Measurements from ENCODE around the gene LDLRAD4.

LDLRAD4 gene

DNA sequence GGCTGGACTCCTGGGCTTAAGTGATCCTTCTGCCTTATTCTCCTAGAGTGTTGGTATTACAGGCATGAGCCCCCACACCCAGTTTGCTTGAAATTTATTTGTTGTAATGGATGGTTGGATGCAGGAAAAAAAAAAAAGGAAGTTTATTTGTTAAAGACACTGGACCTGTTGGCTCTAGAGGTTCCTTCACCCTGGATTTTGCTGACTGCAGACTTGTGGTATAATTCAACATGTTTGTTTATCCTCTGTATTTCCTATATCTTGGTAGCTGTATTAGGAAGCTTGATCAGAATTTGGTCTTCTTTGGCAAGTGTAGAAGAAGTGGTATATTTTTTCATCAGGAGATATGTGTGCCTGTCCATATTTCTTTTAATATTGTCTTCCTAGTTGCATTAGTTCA is 138.7 kb downstream of the LDLRAD4 start:
- DNase-seq = no peak

DNA sequence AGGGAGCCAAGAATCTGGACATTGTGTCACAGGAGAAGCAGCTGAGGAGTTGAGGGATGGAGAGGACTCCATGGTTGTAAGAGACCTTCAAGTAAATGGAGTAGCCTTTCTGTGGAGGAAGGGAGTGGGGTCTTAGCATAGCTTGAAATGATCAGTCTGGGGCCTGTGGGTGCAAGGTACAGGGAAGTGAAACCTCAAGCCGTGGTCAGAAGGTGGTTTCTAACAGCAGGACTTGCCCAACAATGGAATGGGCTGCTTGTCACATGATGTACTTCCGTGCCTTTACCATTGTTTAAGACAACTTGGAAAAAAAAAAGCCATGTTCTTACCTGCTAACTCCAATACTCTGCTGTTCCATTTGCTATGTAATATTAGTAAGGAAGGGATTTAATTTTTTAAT is 140.7 kb downstream of the LDLRAD4 start:
- DNase-seq = no peak

DNA sequence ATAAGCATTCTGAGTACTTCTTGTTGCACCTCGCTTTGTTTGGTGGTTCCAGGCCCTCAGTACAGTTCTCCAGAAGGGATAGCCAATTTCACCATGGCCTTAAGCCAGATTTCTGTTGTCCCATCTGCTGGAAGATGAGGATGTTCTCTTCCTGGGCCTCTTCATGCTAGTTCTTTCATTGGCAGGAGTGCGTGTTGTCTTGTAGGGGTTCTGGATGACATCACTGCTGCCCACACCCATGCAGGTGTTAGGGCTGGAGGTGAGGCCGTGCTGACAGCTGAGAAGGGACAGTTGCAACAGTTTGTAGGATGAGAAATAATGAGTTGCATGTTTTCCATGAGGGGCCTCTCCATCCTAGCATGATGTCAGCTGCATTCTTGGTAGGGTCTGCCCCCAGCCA is 142.9 kb downstream of the LDLRAD4 start:
- no peak for DNase-seq

DNA sequence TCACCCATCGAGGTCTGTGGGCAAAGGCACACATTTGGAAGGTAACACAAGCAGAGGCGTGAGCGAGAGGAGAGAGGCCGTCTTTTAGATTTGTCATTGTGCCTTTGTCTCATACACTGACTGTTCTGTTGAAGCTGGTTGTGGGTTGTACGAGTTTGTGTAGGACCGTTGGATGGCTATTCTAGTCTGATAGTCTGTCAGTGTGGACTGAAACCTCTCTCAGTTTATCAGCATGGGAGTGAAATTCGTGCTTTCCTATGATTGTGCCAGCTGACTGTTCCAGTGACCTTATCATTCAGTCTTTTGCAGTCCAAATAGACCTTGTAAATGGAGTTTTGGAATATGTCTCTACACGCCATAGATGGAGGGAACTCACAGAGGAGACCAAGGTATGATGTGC is 143.5 kb downstream of the LDLRAD4 start:
- DNase-seq = no peak

DNA sequence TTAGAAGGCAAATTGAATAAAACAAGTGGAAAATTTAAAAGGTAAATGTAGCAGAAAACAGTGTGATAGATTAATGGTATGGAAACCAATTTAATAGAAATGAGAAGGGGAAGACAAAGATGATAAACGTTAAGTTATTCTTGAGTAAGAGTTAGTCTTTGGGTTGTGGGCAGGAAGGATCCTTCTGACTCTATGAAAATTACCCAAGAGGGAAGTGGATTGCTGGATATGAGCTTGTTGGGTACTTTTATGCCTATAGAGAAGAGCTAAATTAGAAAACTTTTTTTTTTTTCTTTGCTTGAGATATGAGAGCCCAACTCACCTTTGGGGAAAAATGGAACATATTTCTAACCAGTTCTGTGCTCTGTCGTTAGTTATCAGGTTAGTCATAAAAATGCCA is 144.0 kb downstream of the LDLRAD4 start:
- DNase-seq = no peak

DNA sequence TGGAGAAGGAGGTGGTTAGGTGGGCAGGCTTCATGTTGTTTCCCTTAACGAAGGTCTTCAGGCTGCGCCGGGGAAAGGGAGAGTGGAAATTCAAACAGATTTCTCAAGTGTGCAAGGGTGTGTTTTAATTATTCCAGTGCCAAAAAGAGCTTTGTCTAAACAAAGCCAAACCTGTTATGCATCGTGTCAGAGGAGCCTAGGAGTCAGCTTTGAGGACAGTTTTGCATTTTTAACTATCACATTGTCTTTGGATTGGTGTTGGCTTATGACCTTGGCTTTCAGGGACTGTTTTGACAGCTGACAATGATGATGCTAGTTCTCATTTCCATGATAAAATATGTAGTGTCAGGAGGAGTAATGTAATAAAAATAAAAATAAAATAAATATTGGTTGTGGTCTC is 144.8 kb downstream of the LDLRAD4 start:
- DNase-seq = no peak

DNA sequence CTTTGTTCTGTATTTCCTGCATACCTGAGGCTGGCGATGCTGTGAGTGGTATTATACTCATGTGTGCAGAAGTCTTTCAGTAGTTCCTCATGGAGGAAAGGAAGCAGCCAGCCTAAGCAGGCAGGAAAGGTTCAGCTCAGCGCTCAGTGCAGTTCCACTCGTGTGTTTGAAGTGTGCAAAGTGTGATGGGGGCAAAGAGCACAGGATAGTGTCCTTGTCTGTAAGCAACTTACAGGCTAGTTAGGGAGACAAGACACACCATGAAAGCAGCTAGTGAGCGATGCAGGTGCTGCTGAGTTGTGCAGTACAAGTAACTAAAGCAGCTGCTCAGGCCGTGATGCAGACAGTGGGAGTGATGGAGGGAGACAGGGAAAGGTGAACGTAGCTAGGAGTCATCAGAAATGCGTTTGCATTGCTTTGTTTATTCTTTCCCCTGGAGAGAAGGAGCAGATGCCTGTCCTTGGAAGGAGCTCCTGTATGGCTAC is 146.2 kb downstream of the LDLRAD4 start:
- DNase-seq = no peak

DNA sequence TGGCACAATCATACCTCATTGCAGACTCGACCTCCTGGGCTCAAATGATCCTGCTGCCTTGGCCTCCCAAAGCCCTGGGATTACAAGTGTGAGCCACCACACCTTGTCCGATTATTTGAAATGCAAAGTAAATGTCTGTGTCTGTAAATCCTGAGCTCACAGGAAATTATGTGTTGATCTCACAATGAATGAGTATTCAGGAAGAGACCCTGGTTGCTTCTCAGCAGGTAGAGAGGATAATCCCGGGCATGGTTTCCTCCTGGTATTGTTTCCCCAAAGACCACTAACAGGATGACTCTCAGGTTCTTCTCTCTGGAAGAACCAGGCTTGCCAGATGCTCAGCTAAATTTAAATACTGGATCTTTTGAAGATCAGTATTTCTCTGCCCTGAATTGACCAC is 147.6 kb downstream of the LDLRAD4 start:
- no peak for DNase-seq

DNA sequence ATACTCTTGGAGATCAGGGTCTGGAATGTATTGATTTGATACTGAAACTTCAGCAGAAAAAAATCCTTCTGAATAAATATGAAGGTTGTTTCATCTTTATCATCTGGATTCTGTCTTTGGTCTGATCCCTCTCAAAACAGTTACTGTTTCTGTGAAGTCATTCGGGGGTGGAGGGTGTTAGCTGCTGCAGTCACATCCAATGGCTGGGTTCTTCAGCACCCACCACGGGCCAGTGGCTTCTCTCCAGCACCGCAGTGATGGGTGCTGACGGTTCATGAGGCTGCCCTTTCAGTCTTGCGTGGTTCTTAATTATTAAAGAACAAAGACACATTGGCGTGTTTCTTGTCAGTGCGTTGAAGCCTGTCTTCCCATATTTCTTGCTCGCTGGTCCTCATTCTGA is 148.0 kb downstream of the LDLRAD4 start:
- no peak for DNase-seq

DNA sequence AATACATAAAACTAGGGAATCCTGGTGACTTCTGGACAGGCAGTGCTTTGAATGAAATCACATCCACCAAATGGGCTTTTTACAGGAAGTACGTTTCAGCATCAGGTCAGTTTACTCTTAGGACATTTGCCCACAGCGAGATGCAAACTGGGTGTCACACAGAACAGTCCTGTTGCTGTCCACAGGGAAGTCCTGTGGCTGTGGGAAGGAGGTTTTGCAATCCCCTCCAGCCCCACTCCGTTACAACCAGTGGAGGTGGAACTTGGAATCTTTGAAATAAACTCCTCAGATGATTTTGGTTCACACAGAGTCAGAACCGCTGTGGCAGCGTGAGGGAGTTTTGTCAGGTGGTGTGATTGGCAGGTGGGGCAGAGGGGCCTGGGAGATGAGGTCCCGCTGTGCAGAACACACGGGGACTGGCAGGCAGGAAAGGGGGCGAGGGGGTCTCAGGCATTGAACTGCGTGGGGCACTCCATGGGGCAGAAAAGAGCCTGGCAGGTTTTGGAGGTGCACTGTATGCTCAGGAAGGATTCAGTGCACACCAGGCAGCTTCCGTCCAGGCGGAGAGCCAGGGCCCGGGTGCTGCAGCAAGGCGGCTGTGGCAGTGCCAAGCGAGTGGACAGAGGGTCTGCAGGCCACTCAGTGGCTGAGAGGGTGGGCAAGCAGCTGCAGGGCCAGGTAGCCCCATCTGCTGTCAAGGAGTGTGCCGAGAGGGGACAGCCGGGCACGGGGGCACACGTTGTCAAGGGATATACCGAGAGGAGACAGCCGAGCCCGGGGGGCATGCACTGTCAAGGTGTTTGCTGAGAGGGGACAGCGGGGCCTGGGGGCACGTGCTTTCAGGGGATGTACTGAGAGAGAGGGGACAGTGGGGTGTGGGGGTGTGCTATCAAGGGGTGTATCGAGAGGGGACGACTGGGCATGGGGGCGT is 148.7 kb downstream of the LDLRAD4 start:
- DNase-seq = no peak

DNA sequence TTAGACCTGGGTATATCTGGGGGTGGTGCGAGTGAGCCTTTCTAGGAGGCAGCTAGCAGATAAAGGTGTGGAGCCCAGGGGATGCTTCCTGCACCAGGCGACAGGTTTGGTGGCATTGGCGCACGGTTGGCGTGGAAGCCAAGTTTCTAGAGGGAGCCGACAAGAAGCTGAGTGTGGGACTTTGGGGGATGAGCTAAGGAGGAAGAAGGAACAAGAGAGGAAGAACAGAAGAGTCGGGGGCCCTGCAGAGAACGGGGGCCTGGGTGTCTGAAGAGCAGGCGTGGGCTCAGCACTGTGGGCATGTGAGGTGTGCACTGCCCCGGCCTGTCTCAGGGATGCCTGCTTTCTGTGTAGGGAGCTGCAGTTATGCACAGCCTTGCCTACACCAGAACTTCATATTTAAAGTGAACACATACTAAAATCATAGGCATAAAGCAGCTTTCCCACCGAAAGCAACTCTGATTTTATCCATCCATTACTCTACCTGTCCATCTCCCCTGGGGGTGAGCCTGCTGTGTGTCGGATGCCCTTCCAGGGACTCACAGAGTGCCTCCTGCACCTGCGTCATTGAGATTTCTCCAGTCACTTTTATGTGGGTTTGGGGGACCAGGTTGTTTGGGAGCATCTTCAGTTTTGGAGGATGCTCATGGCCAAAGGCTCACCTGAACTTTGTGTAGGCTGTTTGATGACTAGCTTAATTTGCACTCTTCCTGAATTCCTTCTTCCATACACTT is 149.7 kb downstream of the LDLRAD4 start:
- DNase-seq = no peak

DNA sequence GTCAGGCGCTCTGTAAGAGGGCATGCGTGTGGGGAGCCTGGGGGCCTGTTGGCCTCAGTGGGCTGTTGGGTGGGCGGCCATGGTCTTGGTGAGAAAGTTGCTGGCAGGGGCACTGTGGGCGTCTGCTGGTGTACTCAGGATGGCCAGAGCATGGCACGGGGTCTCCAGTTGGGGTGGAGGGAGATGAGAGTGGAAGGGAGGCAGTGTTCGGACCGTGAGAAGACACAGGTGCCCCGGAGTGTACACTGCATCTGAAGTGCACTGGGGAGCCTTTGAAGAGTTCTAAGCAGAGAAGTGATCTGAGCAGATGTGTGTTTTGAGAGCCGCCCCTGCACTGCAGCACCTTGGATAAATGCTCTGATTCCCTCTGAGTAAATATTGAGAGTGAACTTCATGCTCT is 150.8 kb downstream of the LDLRAD4 start:
- no peak for DNase-seq

DNA sequence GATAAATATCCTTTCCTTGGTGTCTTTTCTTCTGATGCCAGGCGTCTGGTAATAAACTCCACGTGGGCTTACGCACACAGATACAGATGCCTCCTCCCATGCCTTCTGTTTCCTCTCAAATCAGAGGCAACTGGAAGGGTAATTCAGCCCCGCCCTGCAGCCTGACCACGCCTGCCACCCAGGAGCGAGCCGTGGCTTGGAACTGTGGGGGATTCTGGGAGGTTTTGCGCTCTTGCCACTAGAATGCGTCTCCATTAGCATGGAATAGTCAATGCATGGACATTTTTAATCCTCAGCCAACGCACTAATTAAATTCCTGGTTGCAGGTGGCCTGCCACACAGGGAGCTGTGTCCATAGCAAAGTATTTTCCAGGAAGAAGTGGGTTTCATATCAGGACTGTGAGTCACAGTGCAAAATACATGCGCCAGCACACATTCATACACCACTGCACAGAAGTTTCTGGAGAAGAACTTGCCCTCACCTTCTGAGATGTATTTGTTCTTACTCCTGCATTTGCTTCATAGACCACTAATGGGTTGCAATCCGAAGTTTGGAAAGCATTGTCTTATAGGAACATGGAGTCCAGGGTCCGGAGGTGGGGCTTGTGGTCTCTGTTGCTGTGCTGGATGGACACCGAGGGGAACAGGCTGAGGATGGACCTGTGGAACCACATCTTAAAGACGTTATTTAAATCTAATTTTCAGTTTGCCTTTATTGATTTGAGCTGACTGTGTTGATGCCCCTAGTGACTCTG is 151.4 kb downstream of the LDLRAD4 start:
- DNase-seq = no peak

DNA sequence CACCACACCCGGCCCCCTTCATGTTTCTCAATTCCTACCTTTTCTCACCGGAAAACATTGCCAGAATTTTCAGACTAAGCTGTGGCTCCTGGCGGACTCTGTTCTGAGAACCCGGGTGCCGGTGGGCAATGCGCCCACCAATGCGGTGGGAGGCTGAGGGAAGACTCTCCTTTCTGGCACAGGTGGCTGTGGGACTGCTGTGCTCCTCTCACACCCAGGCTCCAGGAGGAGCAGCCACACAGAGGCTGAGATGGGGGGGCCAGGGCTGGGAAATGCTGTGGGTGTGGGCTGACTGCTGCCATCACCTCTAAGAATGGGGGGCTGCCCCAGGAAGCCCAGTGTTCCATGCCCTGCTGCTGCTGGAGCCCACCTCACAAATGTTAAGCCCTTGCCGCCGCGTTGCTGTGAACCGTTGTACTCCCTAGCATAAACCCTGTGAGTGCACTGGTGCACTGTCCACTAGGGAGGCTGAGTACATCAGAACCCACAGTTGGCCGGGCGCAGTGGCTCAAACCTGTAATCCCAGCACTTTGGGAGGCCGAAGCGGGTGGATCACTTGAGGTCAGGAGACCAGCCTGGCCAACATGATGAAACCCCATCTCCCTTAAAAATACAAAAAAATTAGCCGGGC is 152.6 kb downstream of the LDLRAD4 start:
- DNase-seq = no peak

DNA sequence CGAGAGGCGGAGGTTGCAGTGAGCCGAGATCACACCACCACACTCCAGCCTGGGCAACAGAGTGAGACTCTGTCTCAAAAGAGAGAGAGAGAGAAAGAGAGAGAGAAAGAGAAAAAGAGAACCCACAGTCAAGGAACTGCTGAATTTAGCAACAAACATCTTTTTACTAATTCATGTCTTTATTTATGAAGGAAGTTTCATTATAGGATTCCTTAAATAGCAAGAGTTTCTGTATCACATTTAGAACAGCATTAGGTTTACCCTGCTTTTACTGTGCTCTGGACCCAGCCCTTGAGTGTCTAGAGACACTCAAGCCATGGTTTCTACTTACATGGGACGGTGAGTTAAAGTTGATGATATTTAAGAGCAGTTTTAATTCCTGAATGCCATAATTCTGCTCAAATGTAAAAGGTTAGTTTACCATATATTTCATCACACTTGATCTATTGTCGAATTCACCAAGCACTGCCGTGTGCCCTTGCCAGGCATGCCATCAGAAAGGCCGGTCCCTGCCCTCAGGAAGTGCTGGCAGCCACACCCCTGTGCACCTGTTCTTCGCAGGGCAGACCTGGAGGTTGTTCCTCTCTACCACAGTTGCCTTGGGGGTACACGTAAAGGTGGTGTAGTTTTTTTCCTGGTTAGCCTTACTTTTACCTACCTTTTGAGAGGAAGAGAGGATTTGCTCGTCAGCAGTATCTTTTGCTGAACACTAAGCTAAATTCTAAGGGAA is 153.3 kb downstream of the LDLRAD4 start:
- DNase-seq = no peak

DNA sequence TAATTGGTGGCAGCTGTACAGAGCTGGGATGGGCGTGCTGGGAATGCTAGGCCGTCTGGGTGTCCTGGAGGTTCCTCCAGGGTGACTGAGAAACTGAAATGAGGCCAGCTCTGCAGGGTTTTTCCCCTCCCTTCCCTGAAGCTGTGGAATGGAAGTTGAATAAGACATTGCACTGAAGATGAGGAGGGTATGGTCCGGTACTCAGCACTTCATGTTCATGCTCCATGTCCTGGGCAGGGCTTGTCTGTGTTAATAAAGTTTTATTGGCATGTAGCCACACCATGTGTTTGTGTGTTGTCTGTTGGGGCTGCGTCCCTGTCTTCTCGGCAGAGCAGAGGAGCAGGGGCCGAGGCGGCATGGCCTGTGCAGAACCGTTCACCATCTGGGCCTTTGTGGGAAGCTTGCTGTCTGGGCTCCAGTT is 154.0 kb downstream of the LDLRAD4 start:
- no peak for DNase-seq

DNA sequence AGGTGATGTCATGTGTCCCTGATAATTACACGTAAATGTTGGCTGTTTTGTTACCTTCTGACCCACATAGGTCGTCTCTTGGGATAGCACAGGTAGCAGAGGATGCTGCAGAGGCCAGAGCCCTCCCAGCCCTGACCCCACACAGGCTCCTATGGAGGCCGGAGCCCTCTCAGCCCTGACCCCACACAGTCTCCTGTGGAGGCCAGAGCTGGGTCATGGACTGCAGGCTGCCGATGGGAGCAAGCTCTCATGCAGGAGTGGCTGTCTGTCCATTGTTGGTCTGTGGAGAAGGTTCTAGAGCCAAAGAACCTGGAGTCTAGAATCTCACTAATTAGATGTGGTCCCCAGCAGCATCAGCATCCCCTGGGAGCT is 155.5 kb downstream of the LDLRAD4 start:
- DNase-seq = no peak

DNA sequence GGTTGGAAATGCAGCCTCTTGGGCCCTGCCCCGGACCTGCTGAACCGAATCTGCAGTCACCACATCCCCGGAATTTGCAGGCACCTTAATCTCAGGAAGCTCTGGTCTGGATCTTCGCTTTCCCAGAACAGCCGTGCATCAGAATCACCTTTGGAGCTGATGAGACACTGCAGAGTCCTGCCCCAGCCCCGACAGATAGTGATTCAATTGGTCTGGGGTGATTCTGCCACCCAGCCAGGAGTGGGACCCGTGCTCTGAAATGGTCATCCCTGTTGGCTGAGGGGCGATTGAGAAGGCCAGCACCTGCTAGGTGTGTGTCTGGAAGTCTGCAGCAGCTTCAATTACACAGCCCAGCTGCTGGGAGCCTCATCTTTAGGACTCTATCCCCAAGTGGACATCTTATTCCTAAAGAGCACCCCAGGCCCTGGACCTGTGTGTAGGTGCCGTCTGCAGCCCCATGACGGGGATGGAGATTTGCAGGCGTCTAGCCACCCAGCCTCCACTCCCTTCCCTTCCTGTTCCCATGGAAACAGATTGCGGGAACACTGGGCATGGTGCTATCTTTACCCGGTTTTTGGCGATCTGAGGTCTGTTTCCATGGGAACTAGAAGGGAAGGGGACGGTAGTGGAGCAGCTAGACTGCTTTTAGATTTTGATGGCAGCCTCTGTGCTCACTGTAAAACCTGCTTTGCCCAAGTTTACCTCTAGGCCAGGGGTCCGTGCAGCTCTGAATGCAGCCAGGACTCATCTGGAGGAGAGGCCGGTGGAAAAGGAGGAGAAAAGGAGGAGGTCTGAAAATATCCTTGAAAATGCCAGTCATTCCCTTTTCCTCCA is 156.1 kb downstream of the LDLRAD4 start:
- DNase-seq = no peak

DNA sequence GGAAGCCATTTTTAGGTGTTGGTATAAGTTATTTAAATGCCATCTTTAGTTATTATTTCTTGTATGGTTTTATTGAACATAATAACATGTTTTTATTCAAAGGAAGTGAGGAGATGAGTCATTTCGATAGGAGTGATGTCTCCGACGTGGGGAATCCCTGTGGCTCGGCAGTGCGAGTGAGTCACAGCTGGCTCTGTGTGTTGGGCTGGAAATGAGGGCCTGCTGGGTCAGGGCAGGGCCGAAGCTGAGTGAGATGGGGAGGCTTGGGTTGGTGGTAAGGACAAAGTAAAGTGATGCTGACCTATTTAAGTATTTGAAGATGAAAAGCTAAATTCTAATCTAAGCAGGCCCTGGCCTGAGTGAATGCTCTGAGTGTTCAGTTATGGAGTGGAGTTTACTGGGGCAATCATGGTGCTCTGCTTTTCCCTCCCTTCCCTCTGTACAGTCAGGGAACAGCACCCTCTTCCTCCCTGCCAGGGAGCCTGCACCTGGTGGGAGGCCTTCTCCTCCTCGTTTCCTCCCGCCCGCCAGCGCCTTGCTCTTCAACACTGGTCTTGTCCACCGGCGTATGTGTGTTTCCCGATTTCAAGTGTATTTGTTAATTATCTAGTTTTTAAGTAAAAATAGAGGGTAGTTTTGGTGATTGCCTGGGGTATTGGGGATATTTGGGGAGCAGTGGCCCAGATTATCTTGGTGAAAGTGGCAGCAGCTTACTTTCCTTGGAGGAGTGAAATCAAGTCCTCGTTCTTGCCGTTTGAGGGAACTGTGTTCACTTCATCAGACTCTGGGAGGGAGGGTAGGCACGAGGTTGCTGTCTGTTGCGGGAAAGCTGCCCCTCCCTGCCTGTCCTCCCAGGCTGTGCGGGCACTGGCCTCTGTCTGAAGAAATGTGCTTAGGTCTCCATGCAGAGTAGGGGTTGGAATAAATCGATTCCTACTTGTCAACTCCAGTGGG is 157.0 kb downstream of the LDLRAD4 start:
- DNase-seq = no peak

DNA sequence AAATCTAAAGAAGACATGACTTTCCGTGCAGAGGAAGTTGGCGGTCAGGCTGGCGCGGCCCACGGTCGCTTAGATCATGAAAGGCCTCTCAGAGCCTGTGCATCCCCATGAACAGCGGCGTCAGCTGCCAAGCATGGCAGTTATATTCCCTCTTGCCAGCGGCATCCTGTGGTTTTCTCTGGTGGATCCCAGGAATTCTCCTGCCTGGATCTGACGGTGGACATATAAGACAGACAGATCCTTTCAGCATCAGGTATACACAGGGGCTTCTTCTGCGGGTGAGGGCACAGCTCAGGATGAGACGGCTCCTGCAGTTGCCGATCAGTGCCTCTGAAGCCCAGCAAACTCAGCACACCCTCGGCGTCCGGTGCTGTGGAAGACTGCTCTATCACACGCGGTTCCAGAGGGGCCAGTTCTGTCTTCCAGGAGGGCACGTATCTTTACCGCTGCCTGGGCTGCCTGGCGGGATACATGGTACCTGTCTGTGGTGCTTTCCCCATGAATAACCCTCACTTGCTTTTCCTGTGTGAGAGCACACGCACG is 157.8 kb downstream of the LDLRAD4 start:
- no peak for DNase-seq
